ENCODE data around the gene ABRACL.
A peak's percentile ranks its signal among the peaks of the same experiment; 100 is the strongest.
"Not testable (repeated sequence)": the region's sequence is repeated elsewhere in the genome, so short reads cannot be mapped to it uniquely, and the experiment has no call there.

ABRACL gene

GRCh38 chr6:139013185-139013800 lies 15.3 kb upstream of the ABRACL start:
- no peak for DNase-seq

GRCh38 chr6:139014945-139015344 lies 13.6 kb upstream of the ABRACL start:
- DNase-seq, result no peak

- peak; percentile 49 to 55 for DNase-seq
Observed at GRCh38 chr6:139016337-139017213, 12.0 kb upstream of the ABRACL start.

GRCh38 chr6:139017227-139017626 lies 11.3 kb upstream of the ABRACL start:
- no peak for DNase-seq

- DNase-seq, result no peak
Observed at GRCh38 chr6:139019722-139020121, 8.8 kb upstream of the ABRACL start.

- DNase-seq, result no peak
Observed at GRCh38 chr6:139020689-139021088, 7.9 kb upstream of the ABRACL start.

GRCh38 chr6:139025416-139025815 lies 3.1 kb upstream of the ABRACL start:
- DNase-seq, result peak; percentile 12 to 25

- peak in 1 of 2 donors; percentile 33 for DNase-seq
Observed at GRCh38 chr6:139027620-139028182, 844 bp upstream of the ABRACL start.

- peak in 1 of 2 donors; percentile 12 for DNase-seq
Observed at GRCh38 chr6:139028215-139028657, 309 bp upstream of the ABRACL start.

- DNase-seq, result peak; percentile 41 to 61
Observed at GRCh38 chr6:139029470-139030227, 1.1 kb downstream of the ABRACL start.

- DNase-seq, result peak; percentile 65 to 72
Observed at GRCh38 chr6:139030228-139030963, 1.9 kb downstream of the ABRACL start.

GRCh38 chr6:139037490-139037889 lies 8.9 kb downstream of the ABRACL start:
- DNase-seq, result no peak

GRCh38 chr6:139044250-139044649 lies 15.7 kb downstream of the ABRACL start:
- DNase-seq, result no peak

- no peak for DNase-seq
Observed at GRCh38 chr6:139047677-139048076, 19.1 kb downstream of the ABRACL start.

- peak in 1 of 2 donors; percentile 29 for DNase-seq
Observed at GRCh38 chr6:139048912-139049311, 20.4 kb downstream of the ABRACL start.

GRCh38 chr6:139050131-139050769 lies 21.7 kb downstream of the ABRACL start:
- not testable (repeated sequence) for DNase-seq

GRCh38 chr6:139050770-139051313 lies 22.3 kb downstream of the ABRACL start:
- no peak for DNase-seq

- DNase-seq, result no peak
Observed at GRCh38 chr6:139051396-139052060, 23.0 kb downstream of the ABRACL start.

GRCh38 chr6:139053382-139053781 lies 24.8 kb downstream of the ABRACL start:
- DNase-seq, result no peak

- DNase-seq, result no peak
Observed at GRCh38 chr6:139054001-139054400, 25.5 kb downstream of the ABRACL start.

- DNase-seq, result no peak
Observed at GRCh38 chr6:139055709-139056108, 27.2 kb downstream of the ABRACL start.
